Measurements from ENCODE around the gene ZNF124.

Gene ZNF124

GRCh38 chr1:247111700-247112478, 59.9 kb downstream of the ZNF124 start:
- no peak for DNase-seq

DNA sequence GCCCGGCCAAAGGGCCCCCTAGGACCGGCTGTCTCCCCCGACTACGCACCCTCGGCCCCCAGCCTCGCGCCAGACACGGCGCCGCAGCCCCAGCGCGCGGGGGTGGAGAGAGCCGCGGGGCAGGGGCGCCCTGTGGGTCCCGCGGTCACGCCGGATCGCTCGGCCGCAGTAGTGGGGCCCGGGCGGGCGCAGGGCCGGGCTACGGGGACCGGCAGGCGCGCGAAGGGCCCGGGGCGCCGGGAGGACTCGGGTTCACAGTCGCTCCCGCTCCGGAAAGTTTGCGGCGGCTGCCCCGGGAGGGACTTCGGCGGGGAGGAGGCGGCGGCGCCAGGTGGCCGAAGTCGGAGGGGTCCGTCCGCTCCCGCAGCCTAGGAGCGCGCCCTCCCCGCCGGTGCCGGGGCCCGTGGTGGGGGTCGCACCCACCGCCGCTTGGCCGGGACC, 60.5 kb downstream of the ZNF124 start:
- no peak for DNase-seq

DNA sequence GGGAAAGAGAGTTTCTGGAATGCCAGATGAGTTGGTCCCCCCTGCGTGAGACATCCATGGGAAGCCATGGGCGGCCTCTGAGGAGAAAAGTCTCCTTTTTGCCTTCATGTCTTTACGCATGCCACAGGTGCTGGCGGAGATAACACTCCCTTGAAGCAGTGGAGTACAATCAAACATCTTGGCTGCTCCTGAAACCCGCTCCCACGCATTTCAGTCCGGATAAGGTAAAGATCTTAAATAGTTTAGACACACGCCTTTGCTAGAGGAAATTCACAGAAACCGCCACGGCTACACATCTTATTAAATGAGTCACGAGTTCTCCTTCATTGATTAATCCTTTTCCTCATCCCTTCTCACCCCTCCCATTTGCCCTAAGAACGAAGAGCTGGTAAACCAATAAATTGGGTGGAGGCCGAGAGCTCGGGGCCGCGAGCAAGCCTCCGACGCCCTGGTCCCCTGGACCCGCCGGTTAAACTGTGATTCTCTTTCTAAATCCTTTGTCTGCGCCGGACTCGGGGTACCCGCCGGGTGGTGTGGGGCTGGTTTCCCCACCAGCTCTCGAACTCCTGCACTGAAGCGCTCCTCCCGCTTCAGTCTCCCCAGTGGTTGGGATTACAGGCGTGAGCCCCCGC, 61.1 kb downstream of the ZNF124 start:
- no peak for DNase-seq

DNA sequence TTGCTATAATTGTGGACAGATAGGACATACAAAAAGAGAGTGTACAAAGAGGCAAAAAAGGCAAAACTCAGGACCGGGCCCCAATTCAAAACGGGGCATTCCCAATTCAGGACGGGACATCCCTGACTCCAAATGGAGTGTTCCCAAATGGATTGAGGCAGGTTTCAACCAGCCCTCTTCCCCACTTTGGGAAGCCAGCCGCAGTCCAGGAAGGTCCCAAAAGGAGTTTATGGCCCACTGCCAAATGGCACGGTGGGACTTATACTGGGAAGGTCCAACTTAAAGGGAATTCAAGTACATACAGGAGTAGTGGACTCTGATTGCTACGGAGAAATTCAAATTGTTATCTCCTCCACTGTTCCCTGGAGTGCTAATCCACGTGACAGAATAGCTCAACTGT, 64.1 kb downstream of the ZNF124 start:
- DNase-seq = no peak

DNA sequence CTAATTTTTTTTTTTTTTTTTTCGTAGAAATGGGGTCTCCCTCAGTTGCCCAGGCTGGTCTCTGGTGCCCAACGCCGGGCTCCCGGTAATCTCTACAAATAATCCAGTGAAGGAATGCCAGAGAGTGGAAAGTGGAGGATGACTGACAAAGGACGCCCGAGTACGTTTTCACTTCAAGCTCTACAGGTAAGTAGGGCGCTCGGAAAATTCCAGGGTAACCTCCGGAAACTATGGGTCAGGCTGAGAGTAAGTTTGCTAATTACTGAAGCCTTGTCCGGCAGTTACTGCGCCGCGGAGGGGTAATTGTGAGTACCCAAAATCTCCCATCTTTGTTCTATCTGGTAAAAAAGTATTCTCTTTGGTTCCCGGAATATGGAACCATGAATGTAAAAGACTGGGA, 65.9 kb downstream of the ZNF124 start:
- no peak for DNase-seq

All from MV-4-11 (cell line).